GM12878 (cell line): ENCODE data around the gene UBE2J2. TPM values are rescaled to one million over a fixed set of nuclear protein-coding genes. Genes with fewer than 3 reads are reported as not detected.
A peak's percentile ranks its signal among the peaks of the same experiment; 100 is the strongest.

Experiments
- CHD1 ChIP-seq: IDR thresholded peaks from 2 replicates; pipeline ENCODE4 v1.6.1; 2012; ENCODE audit warnings: low read depth, low read length, improper control_type of control experiment
- DPF2 ChIP-seq: fragments of 450-650 bp; IDR thresholded peaks from 2 replicates; pipeline ENCODE4 v1.6.1; 2017; ENCODE audit warnings: mild to moderate bottlenecking
- EGR1 ChIP-seq, 2 experiments: IDR thresholded peaks; 1 replicate in 1 of 2; 2 replicates in 1 of 2; pipeline ENCODE4 v1.6.1; 2011 to 2012; ENCODE audit warnings: low read depth in 2 of 2, low read length in 2 of 2, borderline replicate concordance in 1 of 2, mild to moderate bottlenecking in 1 of 2, moderate library complexity in 1 of 2
- HCFC1 ChIP-seq: fragments of 150-350 bp; IDR thresholded peaks from 2 replicates; pipeline ENCODE4 v1.6.1; 2014; ENCODE audit warnings: low read length
- MTA3 ChIP-seq: IDR thresholded peaks from 2 replicates; pipeline ENCODE4 v1.6.1; 2012; ENCODE audit warnings: low read length, inconsistent platforms, borderline replicate concordance
- MYB ChIP-seq: fragments of 150-350 bp; IDR thresholded peaks from 2 replicates; pipeline ENCODE4 v1.6.1; 2014; ENCODE audit warnings: mild to moderate bottlenecking, low read depth, low read length, borderline replicate concordance
- POLR2AphosphoS2 ChIP-seq: IDR thresholded peaks from 2 replicates; pipeline ENCODE4 v1.6.1; 2011; ENCODE audit warnings: low read depth, mild to moderate bottlenecking, low read length, improper control_type of control experiment, moderate library complexity
- RAD51 ChIP-seq: fragments of 450-650 bp; IDR thresholded peaks from 2 replicates; pipeline ENCODE4 v1.6.1; 2016; ENCODE audit warnings: moderate library complexity, mild to moderate bottlenecking, inconsistent platforms
- SIN3A ChIP-seq: IDR thresholded peaks from 2 replicates; pipeline ENCODE4 v1.6.1; 2012; ENCODE audit warnings: low read depth, low read length, improper control_type of control experiment
- STAT3 ChIP-seq: IDR thresholded peaks from 2 replicates; pipeline ENCODE4 v1.6.1; 2011; ENCODE audit warnings: low read depth, low read length, improper control_type of control experiment
- ZNF217 ChIP-seq: fragments of 450-650 bp; IDR thresholded peaks from 2 replicates; pipeline ENCODE4 v1.6.1; 2017; ENCODE audit warnings: antibody characterized with exemption, mild to moderate bottlenecking
- ZNF384 ChIP-seq: IDR thresholded peaks from 2 replicates; pipeline ENCODE4 v1.6.1; 2012; ENCODE audit warnings: low read depth, mild to moderate bottlenecking, low read length, improper control_type of control experiment, borderline replicate concordance
- polyA plus RNA-seq, 11 experiments: library from polyadenylated mRNA; depleted of rRNA in 4 of 11; unstranded in 6 of 11; stranded (reverse) in 5 of 11; fragments of >200 nt; fragmentation: Nextera tagmentation in 4 of 11; fragmentation: Illumina TruSeq in 1 of 11; extraction: Ambion mirVana in 4 of 11; extraction: Trizol in 1 of 11; gene quantifications; 1 replicate in 1 of 11; 2 replicates in 10 of 11; pipeline versions ENCODE4 v1.2.1 to v1.2.3, GENCODE V29; 2011 to 2016; ENCODE audit warnings: inconsistent platforms in 2 of 11, missing spikeins in 2 of 11, low read depth in 1 of 11
- total RNA-seq, 4 experiments: library from RNA; depleted of rRNA in 3 of 4; stranded (reverse); fragments of >200 nt in 3 of 4; fragmentation: Illumina TruSeq in 1 of 4; extraction: Trizol in 1 of 4; gene quantifications; 2 replicates each; pipeline versions ENCODE4 v1.2.1 to v1.2.3, GENCODE V29; 2013 to 2021
- TF ChIP-seq, protein P1 (sequence below): fragments of 150-350 bp; IDR thresholded peaks from 2 replicates; pipeline ENCODE4 v1.6.1; 2016; ENCODE audit warnings: low read depth, low read length
- TF ChIP-seq, protein P2 (sequence below): fragments of 450-650 bp; IDR thresholded peaks from 2 replicates; pipeline ENCODE4 v1.6.1; 2017; ENCODE audit warnings: mild to moderate bottlenecking, moderate library complexity
- TF ChIP-seq, protein P3 (sequence below): fragments of 450-650 bp; formaldehyde crosslinking; IDR thresholded peaks from 2 replicates; pipeline ENCODE4 v1.5.0; 2022; ENCODE audit warnings: mild to moderate bottlenecking, missing genetic modification characterization
- TF ChIP-seq, protein P4 (sequence below): fragments of 450-650 bp; IDR thresholded peaks from 2 replicates; pipeline ENCODE4 v1.6.1; 2017; ENCODE audit warnings: low read depth, mild to moderate bottlenecking, moderate library complexity

The UBE2J2 gene
- total and polyA plus RNA-seq, 10 of the 15 experiments (the other 5 are each of a cell fraction or from before 2014, with no cell fraction given) = 0.72 to 70.5 (median 49.2) TPM

DNA sequence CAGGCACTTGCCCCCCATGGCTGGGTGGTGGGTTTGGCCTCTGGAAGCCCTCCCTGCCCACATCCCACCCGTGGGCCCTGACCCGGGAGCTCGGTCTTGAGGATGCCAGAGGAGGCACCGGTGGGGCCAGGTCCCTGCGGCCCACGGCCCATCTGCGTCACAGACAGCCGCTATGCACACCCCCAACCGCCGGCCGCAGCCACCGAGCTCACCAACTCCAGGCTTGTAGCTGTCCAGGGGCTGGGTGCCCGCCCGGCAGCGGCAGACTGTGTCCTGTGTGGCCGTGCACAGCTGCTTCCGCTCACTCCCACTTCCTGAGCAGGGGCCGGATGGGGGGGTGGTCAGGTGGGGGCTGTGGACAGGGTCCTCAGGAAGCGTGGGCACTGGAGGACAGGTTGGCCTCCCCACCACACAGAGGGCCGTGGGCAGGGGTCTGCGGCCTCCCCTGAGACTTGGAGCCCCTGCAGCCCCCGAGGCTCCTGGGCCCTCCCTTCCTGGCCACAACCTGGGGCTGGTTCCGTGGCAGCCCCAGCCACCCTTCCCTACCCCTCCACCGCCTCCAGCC is 60.8 kb downstream of the UBE2J2 start (continued):
- no peak for TF ChIP-seq POLR2AphosphoS2
- TF ChIP-seq, protein P1, sequence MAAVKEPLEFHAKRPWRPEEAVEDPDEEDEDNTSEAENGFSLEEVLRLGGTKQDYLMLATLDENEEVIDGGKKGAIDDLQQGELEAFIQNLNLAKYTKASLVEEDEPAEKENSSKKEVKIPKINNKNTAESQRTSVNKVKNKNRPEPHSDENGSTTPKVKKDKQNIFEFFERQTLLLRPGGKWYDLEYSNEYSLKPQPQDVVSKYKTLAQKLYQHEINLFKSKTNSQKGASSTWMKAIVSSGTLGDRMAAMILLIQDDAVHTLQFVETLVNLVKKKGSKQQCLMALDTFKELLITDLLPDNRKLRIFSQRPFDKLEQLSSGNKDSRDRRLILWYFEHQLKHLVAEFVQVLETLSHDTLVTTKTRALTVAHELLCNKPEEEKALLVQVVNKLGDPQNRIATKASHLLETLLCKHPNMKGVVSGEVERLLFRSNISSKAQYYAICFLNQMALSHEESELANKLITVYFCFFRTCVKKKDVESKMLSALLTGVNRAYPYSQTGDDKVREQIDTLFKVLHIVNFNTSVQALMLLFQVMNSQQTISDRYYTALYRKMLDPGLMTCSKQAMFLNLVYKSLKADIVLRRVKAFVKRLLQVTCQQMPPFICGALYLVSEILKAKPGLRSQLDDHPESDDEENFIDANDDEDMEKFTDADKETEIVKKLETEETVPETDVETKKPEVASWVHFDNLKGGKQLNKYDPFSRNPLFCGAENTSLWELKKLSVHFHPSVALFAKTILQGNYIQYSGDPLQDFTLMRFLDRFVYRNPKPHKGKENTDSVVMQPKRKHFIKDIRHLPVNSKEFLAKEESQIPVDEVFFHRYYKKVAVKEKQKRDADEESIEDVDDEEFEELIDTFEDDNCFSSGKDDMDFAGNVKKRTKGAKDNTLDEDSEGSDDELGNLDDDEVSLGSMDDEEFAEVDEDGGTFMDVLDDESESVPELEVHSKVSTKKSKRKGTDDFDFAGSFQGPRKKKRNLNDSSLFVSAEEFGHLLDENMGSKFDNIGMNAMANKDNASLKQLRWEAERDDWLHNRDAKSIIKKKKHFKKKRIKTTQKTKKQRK = no peak
- TF ChIP-seq SIN3A = no peak; the same call in 1 of the 2 replicates
- TF ChIP-seq, protein P2, sequence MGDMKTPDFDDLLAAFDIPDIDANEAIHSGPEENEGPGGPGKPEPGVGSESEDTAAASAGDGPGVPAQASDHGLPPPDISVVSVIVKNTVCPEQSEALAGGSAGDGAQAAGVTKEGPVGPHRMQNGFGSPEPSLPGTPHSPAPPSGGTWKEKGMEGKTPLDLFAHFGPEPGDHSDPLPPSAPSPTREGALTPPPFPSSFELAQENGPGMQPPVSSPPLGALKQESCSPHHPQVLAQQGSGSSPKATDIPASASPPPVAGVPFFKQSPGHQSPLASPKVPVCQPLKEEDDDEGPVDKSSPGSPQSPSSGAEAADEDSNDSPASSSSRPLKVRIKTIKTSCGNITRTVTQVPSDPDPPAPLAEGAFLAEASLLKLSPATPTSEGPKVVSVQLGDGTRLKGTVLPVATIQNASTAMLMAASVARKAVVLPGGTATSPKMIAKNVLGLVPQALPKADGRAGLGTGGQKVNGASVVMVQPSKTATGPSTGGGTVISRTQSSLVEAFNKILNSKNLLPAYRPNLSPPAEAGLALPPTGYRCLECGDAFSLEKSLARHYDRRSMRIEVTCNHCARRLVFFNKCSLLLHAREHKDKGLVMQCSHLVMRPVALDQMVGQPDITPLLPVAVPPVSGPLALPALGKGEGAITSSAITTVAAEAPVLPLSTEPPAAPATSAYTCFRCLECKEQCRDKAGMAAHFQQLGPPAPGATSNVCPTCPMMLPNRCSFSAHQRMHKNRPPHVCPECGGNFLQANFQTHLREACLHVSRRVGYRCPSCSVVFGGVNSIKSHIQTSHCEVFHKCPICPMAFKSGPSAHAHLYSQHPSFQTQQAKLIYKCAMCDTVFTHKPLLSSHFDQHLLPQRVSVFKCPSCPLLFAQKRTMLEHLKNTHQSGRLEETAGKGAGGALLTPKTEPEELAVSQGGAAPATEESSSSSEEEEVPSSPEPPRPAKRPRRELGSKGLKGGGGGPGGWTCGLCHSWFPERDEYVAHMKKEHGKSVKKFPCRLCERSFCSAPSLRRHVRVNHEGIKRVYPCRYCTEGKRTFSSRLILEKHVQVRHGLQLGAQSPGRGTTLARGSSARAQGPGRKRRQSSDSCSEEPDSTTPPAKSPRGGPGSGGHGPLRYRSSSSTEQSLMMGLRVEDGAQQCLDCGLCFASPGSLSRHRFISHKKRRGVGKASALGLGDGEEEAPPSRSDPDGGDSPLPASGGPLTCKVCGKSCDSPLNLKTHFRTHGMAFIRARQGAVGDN = no peak
- TF ChIP-seq, protein P3, sequence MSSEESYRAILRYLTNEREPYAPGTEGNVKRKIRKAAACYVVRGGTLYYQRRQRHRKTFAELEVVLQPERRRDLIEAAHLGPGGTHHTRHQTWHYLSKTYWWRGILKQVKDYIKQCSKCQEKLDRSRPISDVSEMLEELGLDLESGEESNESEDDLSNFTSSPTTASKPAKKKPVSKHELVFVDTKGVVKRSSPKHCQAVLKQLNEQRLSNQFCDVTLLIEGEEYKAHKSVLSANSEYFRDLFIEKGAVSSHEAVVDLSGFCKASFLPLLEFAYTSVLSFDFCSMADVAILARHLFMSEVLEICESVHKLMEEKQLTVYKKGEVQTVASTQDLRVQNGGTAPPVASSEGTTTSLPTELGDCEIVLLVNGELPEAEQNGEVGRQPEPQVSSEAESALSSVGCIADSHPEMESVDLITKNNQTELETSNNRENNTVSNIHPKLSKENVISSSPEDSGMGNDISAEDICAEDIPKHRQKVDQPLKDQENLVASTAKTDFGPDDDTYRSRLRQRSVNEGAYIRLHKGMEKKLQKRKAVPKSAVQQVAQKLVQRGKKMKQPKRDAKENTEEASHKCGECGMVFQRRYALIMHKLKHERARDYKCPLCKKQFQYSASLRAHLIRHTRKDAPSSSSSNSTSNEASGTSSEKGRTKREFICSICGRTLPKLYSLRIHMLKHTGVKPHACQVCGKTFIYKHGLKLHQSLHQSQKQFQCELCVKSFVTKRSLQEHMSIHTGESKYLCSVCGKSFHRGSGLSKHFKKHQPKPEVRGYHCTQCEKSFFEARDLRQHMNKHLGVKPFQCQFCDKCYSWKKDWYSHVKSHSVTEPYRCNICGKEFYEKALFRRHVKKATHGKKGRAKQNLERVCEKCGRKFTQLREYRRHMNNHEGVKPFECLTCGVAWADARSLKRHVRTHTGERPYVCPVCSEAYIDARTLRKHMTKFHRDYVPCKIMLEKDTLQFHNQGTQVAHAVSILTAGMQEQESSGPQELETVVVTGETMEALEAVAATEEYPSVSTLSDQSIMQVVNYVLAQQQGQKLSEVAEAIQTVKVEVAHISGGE (CRISPR knock-in tag) = no peak
- TF ChIP-seq DPF2 = peak; percentile 82; the same call in 1 of the 2 replicates
- no peak for TF ChIP-seq RAD51
- no peak for TF ChIP-seq HCFC1
- no peak for TF ChIP-seq MTA3
- no peak for TF ChIP-seq ZNF384
- TF ChIP-seq, protein P4, sequence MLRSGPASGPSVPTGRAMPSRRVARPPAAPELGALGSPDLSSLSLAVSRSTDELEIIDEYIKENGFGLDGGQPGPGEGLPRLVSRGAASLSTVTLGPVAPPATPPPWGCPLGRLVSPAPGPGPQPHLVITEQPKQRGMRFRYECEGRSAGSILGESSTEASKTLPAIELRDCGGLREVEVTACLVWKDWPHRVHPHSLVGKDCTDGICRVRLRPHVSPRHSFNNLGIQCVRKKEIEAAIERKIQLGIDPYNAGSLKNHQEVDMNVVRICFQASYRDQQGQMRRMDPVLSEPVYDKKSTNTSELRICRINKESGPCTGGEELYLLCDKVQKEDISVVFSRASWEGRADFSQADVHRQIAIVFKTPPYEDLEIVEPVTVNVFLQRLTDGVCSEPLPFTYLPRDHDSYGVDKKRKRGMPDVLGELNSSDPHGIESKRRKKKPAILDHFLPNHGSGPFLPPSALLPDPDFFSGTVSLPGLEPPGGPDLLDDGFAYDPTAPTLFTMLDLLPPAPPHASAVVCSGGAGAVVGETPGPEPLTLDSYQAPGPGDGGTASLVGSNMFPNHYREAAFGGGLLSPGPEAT = 0 out of 2 replicates have a peak, but pooled peaks have one; percentile 31
- TF ChIP-seq STAT3 = no peak
- TF ChIP-seq CHD1 = no peak
- TF ChIP-seq MYB = no peak
- TF ChIP-seq ZNF217 = no peak
- peak in 1 of 2 experiments; percentile 31; a peak in 1 of 3 replicates for TF ChIP-seq EGR1 (IDR thresholded peaks at IDR 0.05; ENCODE audit: borderline replicate concordance in 1 of 2, low read depth in 2 of 2, low read length in 2 of 2)
